GM23338 (cell line): ENCODE data around the gene CUEDC1. TPM values are rescaled to one million over a fixed set of nuclear protein-coding genes. Genes with fewer than 3 reads are reported as not detected.

ENCODE experiments used
- ATAC-seq: fragments of 200-7000 bp; cut with Tn5 transposase; 3 replicates; pipeline ENCODE4 v1.9.1; 2020
- DNase-seq: peaks from one replicate; pipeline ENCODE4 v3.0.0-alpha.2; 2015; ENCODE audit warnings: low spot score
- H2AFZ ChIP-seq: fragments of 200-600 bp; sonication (generic); 2 replicates; pipeline ENCODE4 v1.8.0; 2016; ENCODE audit warnings: antibody characterized with exemption, mild to moderate bottlenecking, moderate library complexity
- H3F3A ChIP-seq: fragments of 200-600 bp; sonication (generic); replicated peaks from 2 replicates; pipeline ENCODE4 v1.8.0; 2017; ENCODE audit warnings: antibody characterized with exemption, mixed run types, low read depth
- H3K27ac ChIP-seq: fragments of 200-600 bp; sonication (generic); 2 replicates; pipeline ENCODE4 v1.6.1; 2016; ENCODE audit warnings: low read depth
- H3K27me3 ChIP-seq: fragments of 200-600 bp; sonication (generic); 2 replicates; pipeline ENCODE4 v1.8.0; 2016; ENCODE audit warnings: mild to moderate bottlenecking, mixed run types, moderate library complexity; ENCODE audit not compliant: insufficient read depth
- H3K36me3 ChIP-seq: fragments of 200-600 bp; sonication (generic); 2 replicates; pipeline ENCODE4 v1.8.0; 2016; ENCODE audit warnings: mild to moderate bottlenecking; ENCODE audit not compliant: insufficient read depth
- H3K4me1 ChIP-seq: fragments of 200-600 bp; sonication (generic); 2 replicates; pipeline ENCODE4 v1.8.0; 2016; ENCODE audit warnings: mild to moderate bottlenecking, moderate library complexity; ENCODE audit not compliant: insufficient read depth
- H3K4me2 ChIP-seq: fragments of 200-600 bp; sonication (generic); 2 replicates; pipeline ENCODE4 v1.7.1; 2017; ENCODE audit warnings: mixed run types
- H3K4me3 ChIP-seq: fragments of 200-600 bp; sonication (generic); 2 replicates; pipeline ENCODE4 v1.6.1; 2016; ENCODE audit warnings: mixed run types
- H3K79me2 ChIP-seq: fragments of 200-600 bp; sonication (generic); replicated peaks from 2 replicates; pipeline ENCODE4 v1.8.0; 2017; ENCODE audit warnings: mild to moderate bottlenecking; ENCODE audit not compliant: insufficient read depth
- H3K9me2 ChIP-seq: fragments of 200-600 bp; sonication (generic); 2 replicates; pipeline ENCODE4 v1.8.0; 2017; ENCODE audit not compliant: insufficient read depth
- H4K20me1 ChIP-seq: fragments of 200-600 bp; sonication (generic); replicated peaks from 2 replicates; pipeline ENCODE4 v1.8.0; 2017; ENCODE audit warnings: mild to moderate bottlenecking; ENCODE audit not compliant: insufficient read depth
- H3K27ac Mint-ChIP-seq: 2 replicates; pipeline ENCODE4 v1.8.0; 2020; ENCODE audit warnings: inconsistent platforms, mild to moderate bottlenecking, moderate library complexity, mixed read lengths
- H3K27me3 Mint-ChIP-seq: 3 replicates; pipeline ENCODE4 v1.8.0; 2022; ENCODE audit warnings: low read depth, mild to moderate bottlenecking, moderate library complexity, mixed read lengths, inconsistent platforms; ENCODE audit not compliant: insufficient read depth, poor library complexity
- H3K36me3 Mint-ChIP-seq: 3 replicates; pipeline ENCODE4 v1.8.0; 2021; ENCODE audit warnings: low read depth, mild to moderate bottlenecking, inconsistent platforms, moderate library complexity, mixed read lengths
- H3K4me1 Mint-ChIP-seq: 3 replicates; pipeline ENCODE4 v1.8.0; 2020; ENCODE audit warnings: mild to moderate bottlenecking, inconsistent platforms, mixed read lengths
- H3K4me3 Mint-ChIP-seq: 3 replicates; pipeline ENCODE4 v1.8.0; 2021; ENCODE audit warnings: moderate library complexity, mild to moderate bottlenecking, inconsistent platforms, mixed read lengths
- H3K9me3 Mint-ChIP-seq: 3 replicates; pipeline ENCODE4 v1.8.0; 2020; ENCODE audit warnings: moderate library complexity, mild to moderate bottlenecking, inconsistent platforms, mixed read lengths
- CTCF ChIP-seq, 2 experiments: fragments of 200-600 bp in 1 of 2; sonication (generic) in 1 of 2; conservative IDR thresholded peaks; 2 replicates each; pipeline versions ENCODE4 v1.5.1 to v1.6.1; 2016 to 2017; ENCODE audit warnings: antibody characterized with exemption in 2 of 2, low read depth in 2 of 2, mild to moderate bottlenecking in 2 of 2, moderate library complexity in 1 of 2
- EZH2 ChIP-seq: fragments of 200-600 bp; sonication (generic); IDR thresholded peaks from one replicate; pipeline ENCODE4 v1.8.0; 2017; ENCODE audit warnings: antibody characterized with exemption, mild to moderate bottlenecking, low read depth; ENCODE audit not compliant: unreplicated experiment
- JUNB ChIP-seq: IDR thresholded peaks from one replicate; pipeline ENCODE4 v1.6.1; 2016; ENCODE audit warnings: antibody characterized with exemption; ENCODE audit not compliant: unreplicated experiment
- POLR2AphosphoS5 ChIP-seq: IDR thresholded peaks from 2 replicates; pipeline ENCODE4 v1.6.1; 2016; ENCODE audit warnings: antibody characterized with exemption, low read depth
- polyA plus RNA-seq: library from polyadenylated mRNA; unstranded; fragments of >200 nt; fragmentation: Nextera tagmentation; extraction: Ambion mirVana; gene quantifications from 2 replicates; pipeline ENCODE4 v1.2.1, GENCODE V29; 2016
- total RNA-seq: library from RNA; depleted of rRNA; stranded (reverse); fragments of >200 nt; shearing (Covaris generic); gene quantifications from 2 replicates; pipeline ENCODE4 v1.2.3, GENCODE V29; 2014
- TF ChIP-seq, protein P1 (sequence below): IDR thresholded peaks from 2 replicates; pipeline ENCODE4 v1.6.1; 2016; ENCODE audit warnings: antibody characterized with exemption
- TF ChIP-seq, protein P2 (sequence below): IDR thresholded peaks from one replicate; pipeline ENCODE4 v1.6.1; 2018; ENCODE audit warnings: antibody characterized with exemption; ENCODE audit not compliant: unreplicated experiment

The CUEDC1 gene
- total and polyA plus RNA-seq, 2 experiments from 2014 or later, result 3.0 to 7.7 TPM

GRCh38 chr17:57819285-57819684 lies 135.9 kb downstream of the CUEDC1 start:
- Mint-ChIP-seq H3K4me1 (peaks cover 10% of the 10 kb centered on the region; the same call in 2 of the 3 replicates), H3K36me3 (no peaks in the 10 kb centered on the region), H3K4me3 (no peak overlapping the region), H3K9me3 (no peaks in the 10 kb centered on the region), H3K27ac (peak overlapping the region; percentile 16; the same call in 1 of the 2 replicates), H3K27me3 (peaks cover 4% of the 10 kb centered on the region)
- Histone ChIP-seq H4K20me1 (no peaks in the 10 kb centered on the region), H3K4me2 (no peak overlapping the region), H2AFZ (peak overlapping the region; percentile 15; the same call in 1 of the 2 replicates), H3K4me1 (no peaks in the 10 kb centered on the region), H3K27ac (no peak overlapping the region), H3K27me3 (no peaks in the 10 kb centered on the region), H3F3A (no peaks in the 10 kb centered on the region), H3K36me3 (no peaks in the 10 kb centered on the region), H3K9me2 (no peaks in the 10 kb centered on the region), H3K79me2 (no peaks in the 10 kb centered on the region), H3K4me3 (no peak overlapping the region)
- DNase-seq (no peak), ATAC-seq (no peak)
- TF ChIP-seq, protein P1, sequence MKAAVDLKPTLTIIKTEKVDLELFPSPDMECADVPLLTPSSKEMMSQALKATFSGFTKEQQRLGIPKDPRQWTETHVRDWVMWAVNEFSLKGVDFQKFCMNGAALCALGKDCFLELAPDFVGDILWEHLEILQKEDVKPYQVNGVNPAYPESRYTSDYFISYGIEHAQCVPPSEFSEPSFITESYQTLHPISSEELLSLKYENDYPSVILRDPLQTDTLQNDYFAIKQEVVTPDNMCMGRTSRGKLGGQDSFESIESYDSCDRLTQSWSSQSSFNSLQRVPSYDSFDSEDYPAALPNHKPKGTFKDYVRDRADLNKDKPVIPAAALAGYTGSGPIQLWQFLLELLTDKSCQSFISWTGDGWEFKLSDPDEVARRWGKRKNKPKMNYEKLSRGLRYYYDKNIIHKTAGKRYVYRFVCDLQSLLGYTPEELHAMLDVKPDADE, result no peak
- no peak for TF ChIP-seq CTCF (conservative IDR thresholded peaks at IDR 0.05; ENCODE audit: low read depth in 2 of 2)

GRCh38 chr17:57818066-57818465 lies 137.1 kb downstream of the CUEDC1 start:
- no peaks in the 10 kb centered on the region for H3F3A ChIP-seq
- Mint-ChIP-seq H3K27ac (no peak overlapping the region), H3K9me3 (no peaks in the 10 kb centered on the region), H3K4me1 (peaks cover 8% of the 10 kb centered on the region; the same call in 2 of the 3 replicates), H3K36me3 (no peaks in the 10 kb centered on the region), H3K27me3 (peaks cover 7% of the 10 kb centered on the region), H3K4me3 (no peak overlapping the region)
- H3K9me2 ChIP-seq, result no peaks in the 10 kb centered on the region
- H3K27me3 ChIP-seq, result no peaks in the 10 kb centered on the region
- no peak overlapping the region for H3K4me2 ChIP-seq
- H2AFZ ChIP-seq, result no peak overlapping the region
- DNase-seq (no peak), ATAC-seq (no peak)
- H3K27ac ChIP-seq, result no peak overlapping the region
- H4K20me1 ChIP-seq, result no peaks in the 10 kb centered on the region
- H3K4me1 ChIP-seq, result no peaks in the 10 kb centered on the region
- no peaks in the 10 kb centered on the region for H3K36me3 ChIP-seq
- H3K79me2 ChIP-seq, result no peaks in the 10 kb centered on the region
- H3K4me3 ChIP-seq, result no peak overlapping the region
- TF ChIP-seq CTCF (conservative IDR thresholded peaks at IDR 0.05; ENCODE audit: low read depth in 2 of 2) (no peak), POLR2AphosphoS5 (no peak), JUNB (no peak), EZH2 (no peak)
- TF ChIP-seq, protein P2, sequence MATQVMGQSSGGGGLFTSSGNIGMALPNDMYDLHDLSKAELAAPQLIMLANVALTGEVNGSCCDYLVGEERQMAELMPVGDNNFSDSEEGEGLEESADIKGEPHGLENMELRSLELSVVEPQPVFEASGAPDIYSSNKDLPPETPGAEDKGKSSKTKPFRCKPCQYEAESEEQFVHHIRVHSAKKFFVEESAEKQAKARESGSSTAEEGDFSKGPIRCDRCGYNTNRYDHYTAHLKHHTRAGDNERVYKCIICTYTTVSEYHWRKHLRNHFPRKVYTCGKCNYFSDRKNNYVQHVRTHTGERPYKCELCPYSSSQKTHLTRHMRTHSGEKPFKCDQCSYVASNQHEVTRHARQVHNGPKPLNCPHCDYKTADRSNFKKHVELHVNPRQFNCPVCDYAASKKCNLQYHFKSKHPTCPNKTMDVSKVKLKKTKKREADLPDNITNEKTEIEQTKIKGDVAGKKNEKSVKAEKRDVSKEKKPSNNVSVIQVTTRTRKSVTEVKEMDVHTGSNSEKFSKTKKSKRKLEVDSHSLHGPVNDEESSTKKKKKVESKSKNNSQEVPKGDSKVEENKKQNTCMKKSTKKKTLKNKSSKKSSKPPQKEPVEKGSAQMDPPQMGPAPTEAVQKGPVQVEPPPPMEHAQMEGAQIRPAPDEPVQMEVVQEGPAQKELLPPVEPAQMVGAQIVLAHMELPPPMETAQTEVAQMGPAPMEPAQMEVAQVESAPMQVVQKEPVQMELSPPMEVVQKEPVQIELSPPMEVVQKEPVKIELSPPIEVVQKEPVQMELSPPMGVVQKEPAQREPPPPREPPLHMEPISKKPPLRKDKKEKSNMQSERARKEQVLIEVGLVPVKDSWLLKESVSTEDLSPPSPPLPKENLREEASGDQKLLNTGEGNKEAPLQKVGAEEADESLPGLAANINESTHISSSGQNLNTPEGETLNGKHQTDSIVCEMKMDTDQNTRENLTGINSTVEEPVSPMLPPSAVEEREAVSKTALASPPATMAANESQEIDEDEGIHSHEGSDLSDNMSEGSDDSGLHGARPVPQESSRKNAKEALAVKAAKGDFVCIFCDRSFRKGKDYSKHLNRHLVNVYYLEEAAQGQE, result no peak
- TF ChIP-seq, protein P1, result no peak
